NT2/D1 (cell line): ENCODE results near the gene COMMD10.

Experiments used
- SUZ12 ChIP-seq: IDR thresholded peaks from 2 replicates; pipeline ENCODE4 v1.6.1; 2011; ENCODE audit not compliant: insufficient read length, insufficient read depth; ENCODE audit errors: extremely low read depth
- YY1 ChIP-seq: IDR thresholded peaks from 2 replicates; pipeline ENCODE4 v1.6.1; 2011; ENCODE audit not compliant: insufficient read length, insufficient read depth
- ZNF274 ChIP-seq: IDR thresholded peaks from 2 replicates; pipeline ENCODE4 v1.6.1; 2011; ENCODE audit warnings: mild to moderate bottlenecking, low read depth, low read length

- TF ChIP-seq SUZ12 (no peak), YY1 (no peak), ZNF274 (no peak)
Measured at GRCh38 chr5:116271446-116272025, 186.7 kb downstream of the COMMD10 start.
